HEK293T (cell line): Measurements from ENCODE around the gene TIMM22.

Experiments
- ARNT ChIP-seq: fragments of 450-650 bp; IDR thresholded peaks from 2 replicates; pipeline ENCODE4 v1.6.1; 2017; ENCODE audit warnings: mild to moderate bottlenecking
- BHLHE40 ChIP-seq: fragments of 450-650 bp; IDR thresholded peaks from 2 replicates; pipeline ENCODE4 v1.6.1; 2016; ENCODE audit warnings: mild to moderate bottlenecking, moderate library complexity, borderline replicate concordance
- FOXA1 ChIP-seq: fragments of 450-650 bp; IDR thresholded peaks from 2 replicates; pipeline ENCODE4 v1.6.1; 2016; ENCODE audit warnings: mild to moderate bottlenecking
- FOXM1 ChIP-seq: fragments of 450-650 bp; IDR thresholded peaks from 2 replicates; pipeline ENCODE4 v1.6.1; 2017; ENCODE audit warnings: mild to moderate bottlenecking, borderline replicate concordance
- L3MBTL2 ChIP-seq: fragments of 450-650 bp; conservative IDR thresholded peaks from 2 replicates; pipeline ENCODE4 v1.6.1; 2016; ENCODE audit warnings: mild to moderate bottlenecking
- NFRKB ChIP-seq: fragments of 450-650 bp; IDR thresholded peaks from 2 replicates; pipeline ENCODE4 v1.6.1; 2016; ENCODE audit warnings: mild to moderate bottlenecking, moderate library complexity
- SP1 ChIP-seq: fragments of 450-650 bp; IDR thresholded peaks from 2 replicates; pipeline ENCODE4 v1.6.1; 2017
- SUZ12 ChIP-seq: fragments of 450-650 bp; IDR thresholded peaks from 2 replicates; pipeline ENCODE4 v1.6.1; 2016; ENCODE audit warnings: mild to moderate bottlenecking
- ZNF384 ChIP-seq: fragments of 450-650 bp; IDR thresholded peaks from 2 replicates; pipeline ENCODE4 v1.6.1; 2016

- TF ChIP-seq SP1 (no peak), NFRKB (no peak), SUZ12 (no peak), FOXA1 (no peak), FOXM1 (no peak), L3MBTL2 (no peak), ZNF384 (no peak), BHLHE40 (no peak), ARNT (no peak)
Observed at GRCh38 chr17:962670-963069, 34.3 kb upstream of the TIMM22 start.
